K562 (cell line): Measurements from ENCODE around the gene RASAL1. TPM values are rescaled to one million over a fixed set of nuclear protein-coding genes. Genes with fewer than 3 reads are reported as not detected.

Experiments
- IFI16 ChIP-seq: fragments of 250-450 bp; sonication (Bioruptor Pico); IDR thresholded peaks from 2 replicates; pipeline ENCODE4 v2.1.2; 2022; ENCODE audit warnings: mild to moderate bottlenecking, inconsistent platforms
- NR2C2 ChIP-seq, 2 experiments: fragments of 200-800 bp in 1 of 2; sonication (Bioruptor generic) in 1 of 2; sonication (generic) in 1 of 2; formaldehyde crosslinking in 1 of 2; IDR thresholded peaks; 2 replicates each; pipeline versions ENCODE4 v1.6.1 to v1.8.0; 2016 to 2022; ENCODE audit warnings: mild to moderate bottlenecking in 1 of 2, missing compliant biosample characterization in 1 of 2, missing genetic modification characterization in 1 of 2, missing genetic modification reagents in 1 of 2
- RBM25 ChIP-seq: fragments of 200-400 bp; formaldehyde crosslinking; IDR thresholded peaks from 2 replicates; pipeline ENCODE4 v1.6.1; 2018; ENCODE audit warnings: low read length, low read depth, moderate library complexity; ENCODE audit not compliant: severe bottlenecking
- ZFP91 ChIP-seq: sonication (generic); formaldehyde crosslinking; IDR thresholded peaks from 2 replicates; pipeline ENCODE4 v1.8.0; 2022; ENCODE audit warnings: mild to moderate bottlenecking, missing genetic modification reagents
- ZNF609 ChIP-seq: sonication (generic); formaldehyde crosslinking; IDR thresholded peaks from 2 replicates; pipeline ENCODE4 v1.8.1; 2023; ENCODE audit warnings: missing genetic modification reagents, mild to moderate bottlenecking, borderline replicate concordance
- polyA plus RNA-seq, 8 experiments: library from polyadenylated mRNA; depleted of rRNA in 4 of 8; stranded (reverse) in 5 of 8; unstranded in 3 of 8; fragments of >200 nt; fragmentation: Nextera tagmentation in 2 of 8; fragmentation: Illumina TruSeq in 1 of 8; extraction: Ambion mirVana in 2 of 8; extraction: Trizol in 1 of 8; gene quantifications; 2 replicates each; pipeline versions ENCODE4 v1.2.1 to v1.2.3, GENCODE V29; 2011 to 2014; ENCODE audit warnings: inconsistent platforms in 1 of 8, missing spikeins in 1 of 8
- total RNA-seq, 7 experiments: library from RNA; depleted of rRNA in 6 of 7; stranded (reverse); fragments of >200 nt in 6 of 7; fragmentation: Illumina TruSeq in 2 of 7; extraction: Trizol in 2 of 7; gene quantifications; 2 replicates each; pipeline versions ENCODE4 v1.2.1 to v1.2.3, GENCODE V29; 2011 to 2021; ENCODE audit warnings: low replicate concordance in 1 of 7

RASAL1 gene
- total and polyA plus RNA-seq, 9 of the 15 experiments (the other 6 are each of a cell fraction or from before 2014, with no cell fraction given) = 0.06 to 0.16 (median 0.14) TPM; not detected in 6

- 0 out of 2 replicates have a peak, but pooled peaks have one; percentile 55 for TF ChIP-seq ZNF609 (CRISPR knock-in tag)
- no peak for TF ChIP-seq ZFP91 (CRISPR knock-in tag)
- TF ChIP-seq RBM25 = peak; percentile 14
- TF ChIP-seq IFI16 (CRISPR knock-in tag) = no peak
- TF ChIP-seq NR2C2 (CRISPR knock-in tag; IDR thresholded peaks at IDR 0.05) = 0 out of 2 replicates have a peak, but pooled peaks have one; percentile 19
- TF ChIP-seq NR2C2 (tag; IDR thresholded peaks at IDR 0.05) = no peak
- TF ChIP-seq, all 486 proteins: peak for 10
These were observed 14.0 kb upstream of the RASAL1 start, which contains the start of gene CFAP73 (continued) for GRCh38 chr12:113149361-113150150.
